ENCODE measurements around the gene WNT7B.

WNT7B gene

GRCh38 chr22:45980761-45981160 is 3.8 kb upstream of the WNT7B start:
- Histone ChIP-seq H3K4me1 (ENCODE audit: insufficient read depth, poor library complexity, severe bottlenecking) (peaks cover 4% of the 10 kb centered on the region), H3K27me3 (ENCODE audit: insufficient read depth, poor library complexity, severe bottlenecking) (no peaks in the 10 kb centered on the region), H3K4me3 (ENCODE audit: severe bottlenecking) (no peak overlapping the region), H3K9me3 (ENCODE audit: severe bottlenecking) (no peaks in the 10 kb centered on the region), H3K36me3 (ENCODE audit: low read depth) (no peaks in the 10 kb centered on the region), H3K27ac (ENCODE audit: poor library complexity, severe bottlenecking) (no peak overlapping the region)
- TF ChIP-seq CTCF (IDR thresholded peaks at IDR 0.05; ENCODE audit: poor library complexity, severe bottlenecking): no peak
- no peak for DNase-seq (ENCODE audit: low spot score)
- no peak for ATAC-seq (ENCODE audit: low read depth)

GRCh38 chr22:45980268-45980570 is 3.3 kb upstream of the WNT7B start:
- TF ChIP-seq CTCF (IDR thresholded peaks at IDR 0.05; ENCODE audit: poor library complexity, severe bottlenecking): no peak
- DNase-seq (ENCODE audit: low spot score): no peak
- no peaks in the 10 kb centered on the region for H3K9me3 ChIP-seq (ENCODE audit: severe bottlenecking)
- no peak for ATAC-seq (ENCODE audit: low read depth)
- no peaks in the 10 kb centered on the region for H3K36me3 ChIP-seq (ENCODE audit: low read depth)
- H3K27ac ChIP-seq (ENCODE audit: poor library complexity, severe bottlenecking): no peak overlapping the region
- H3K4me3 ChIP-seq (ENCODE audit: severe bottlenecking): no peak overlapping the region
- H3K27me3 ChIP-seq (ENCODE audit: insufficient read depth, poor library complexity, severe bottlenecking): no peaks in the 10 kb centered on the region
- H3K4me1 ChIP-seq (ENCODE audit: insufficient read depth, poor library complexity, severe bottlenecking): peaks cover 4% of the 10 kb centered on the region

- no peaks in the 10 kb centered on the region for H3K36me3 ChIP-seq (ENCODE audit: low read depth)
- H3K27ac ChIP-seq (ENCODE audit: poor library complexity, severe bottlenecking): peak overlapping the region; percentile 68
- H3K27me3 ChIP-seq (ENCODE audit: insufficient read depth, poor library complexity, severe bottlenecking): no peaks in the 10 kb centered on the region
- no peak for DNase-seq (ENCODE audit: low spot score)
- peak overlapping the region; percentile 41 for H3K4me3 ChIP-seq (ENCODE audit: severe bottlenecking)
- no peak for TF ChIP-seq CTCF (IDR thresholded peaks at IDR 0.05; ENCODE audit: poor library complexity, severe bottlenecking)
- ATAC-seq (ENCODE audit: low read depth): no peak
- peaks cover 16% of the 10 kb centered on the region for H3K4me1 ChIP-seq (ENCODE audit: insufficient read depth, poor library complexity, severe bottlenecking)
- H3K9me3 ChIP-seq (ENCODE audit: severe bottlenecking): no peaks in the 10 kb centered on the region
Measured at GRCh38 chr22:45978275-45978713, 1.3 kb upstream of the WNT7B start.

- no peak for TF ChIP-seq CTCF (IDR thresholded peaks at IDR 0.05; ENCODE audit: poor library complexity, severe bottlenecking)
- Histone ChIP-seq H3K4me3 (ENCODE audit: severe bottlenecking) (no peak overlapping the region), H3K27me3 (ENCODE audit: insufficient read depth, poor library complexity, severe bottlenecking) (no peaks in the 10 kb centered on the region), H3K4me1 (ENCODE audit: insufficient read depth, poor library complexity, severe bottlenecking) (peaks cover 16% of the 10 kb centered on the region), H3K27ac (ENCODE audit: poor library complexity, severe bottlenecking) (peak overlapping the region; percentile 68), H3K36me3 (ENCODE audit: low read depth) (no peaks in the 10 kb centered on the region), H3K9me3 (ENCODE audit: severe bottlenecking) (no peaks in the 10 kb centered on the region)
- ATAC-seq (ENCODE audit: low read depth) (peak; percentile 10), DNase-seq (ENCODE audit: low spot score) (no peak)
Measured at GRCh38 chr22:45977551-45978274, 751 bp upstream of the WNT7B start.

GRCh38 chr22:45976254-45977002 is 534 bp downstream of the WNT7B start:
- H3K27me3 ChIP-seq (ENCODE audit: insufficient read depth, poor library complexity, severe bottlenecking): no peaks in the 10 kb centered on the region
- H3K9me3 ChIP-seq (ENCODE audit: severe bottlenecking): no peaks in the 10 kb centered on the region
- peak overlapping the region; percentile 68 for H3K27ac ChIP-seq (ENCODE audit: poor library complexity, severe bottlenecking)
- H3K4me1 ChIP-seq (ENCODE audit: insufficient read depth, poor library complexity, severe bottlenecking): peaks cover 16% of the 10 kb centered on the region
- no peak for TF ChIP-seq CTCF (IDR thresholded peaks at IDR 0.05; ENCODE audit: poor library complexity, severe bottlenecking)
- ATAC-seq (ENCODE audit: low read depth): no peak
- no peaks in the 10 kb centered on the region for H3K36me3 ChIP-seq (ENCODE audit: low read depth)
- peak overlapping the region; percentile 72 for H3K4me3 ChIP-seq (ENCODE audit: severe bottlenecking)
- no peak for DNase-seq (ENCODE audit: low spot score)
